ENCODE measurements around the gene CD58. TPM values are rescaled to one million over a fixed set of nuclear protein-coding genes. Genes with fewer than 3 reads are reported as not detected.
A peak's percentile ranks its signal among the peaks of the same experiment; 100 is the strongest.

The CD58 gene
- total RNA-seq, 1 donor from 2014 or later: 20.6 TPM

DNA sequence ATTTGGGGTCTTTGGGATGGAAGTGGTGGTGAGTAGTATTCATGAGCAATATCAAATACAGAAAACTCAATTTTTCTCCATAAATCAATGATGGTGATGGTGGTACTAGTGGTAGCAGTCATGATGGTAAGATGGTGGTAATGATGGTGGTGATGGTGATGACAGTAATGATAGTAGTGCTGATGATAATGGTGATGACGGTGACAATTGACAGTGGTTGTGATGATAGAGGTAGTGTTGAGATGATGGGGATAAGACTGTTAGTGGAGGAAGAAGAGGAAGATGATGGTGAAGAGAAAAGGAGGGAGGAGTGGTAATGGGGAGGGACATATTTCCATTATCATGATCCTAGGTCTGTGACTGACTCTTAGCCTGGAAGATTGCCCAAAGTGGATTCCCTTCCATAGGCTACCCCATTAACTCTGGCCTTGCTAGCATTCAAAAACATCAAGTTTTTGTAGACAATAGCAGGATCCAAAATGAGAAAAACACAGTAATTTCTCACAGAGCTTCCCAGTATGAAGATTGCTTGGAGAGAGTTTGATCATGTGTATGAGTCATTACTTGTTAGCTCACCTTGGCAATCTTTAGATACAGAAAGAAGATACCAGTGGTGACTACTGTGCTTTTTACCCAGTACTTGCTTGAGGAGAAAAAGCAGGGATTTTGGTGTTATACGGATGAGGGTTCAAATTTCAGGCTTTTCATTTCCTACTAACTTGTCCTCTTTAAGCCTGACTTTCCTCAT lies 103.8 kb downstream of the CD58 start:
- DNase-seq: no peak

DNA sequence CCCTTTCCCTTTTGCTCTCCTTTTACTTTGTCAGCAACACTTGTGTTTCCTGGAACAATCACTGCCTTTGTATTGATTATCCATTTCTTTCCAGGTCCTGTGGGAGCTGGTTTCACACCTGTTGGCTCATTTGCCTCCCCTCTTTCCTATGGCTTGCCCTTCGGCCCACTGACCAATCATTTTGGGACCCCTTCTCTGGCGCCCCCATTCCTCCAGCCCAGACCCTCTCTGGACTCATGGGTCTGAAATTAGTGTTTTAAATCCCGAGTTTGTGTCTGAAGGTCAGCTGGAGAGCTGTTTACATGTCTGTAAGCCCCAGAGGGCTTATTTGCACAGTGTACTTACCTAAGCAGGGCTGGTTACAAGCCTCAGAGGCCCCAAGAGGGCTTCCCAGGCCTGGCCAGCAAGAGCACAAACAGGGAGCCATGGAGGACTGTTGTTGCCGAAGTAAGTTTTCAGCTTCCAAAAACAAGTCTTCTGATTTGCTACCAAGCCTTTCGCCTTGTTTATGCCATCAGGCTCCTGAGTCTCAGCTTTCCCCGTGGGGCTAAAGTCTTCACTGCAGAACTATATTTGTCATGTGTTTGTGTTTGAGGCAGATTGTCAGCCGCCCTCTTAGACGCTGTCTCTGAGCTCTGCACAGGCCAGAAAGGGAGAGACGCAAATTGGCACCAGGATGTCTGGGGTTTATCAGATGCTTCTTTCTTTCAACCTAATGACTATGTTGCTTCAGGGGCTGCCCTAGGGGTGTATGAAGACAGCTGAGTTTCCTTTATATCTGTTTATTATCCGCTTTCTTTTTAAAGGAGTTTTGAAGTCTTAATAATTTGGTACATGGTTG lies 104.8 kb downstream of the CD58 start:
- DNase-seq: peak; percentile 38

- no peak for DNase-seq
Measured at GRCh38 chr1:116465477-116465844, 105.4 kb downstream of the CD58 start.

Small RNAs within 50 kb of the gene (small RNA-seq; reads per million reads assigned to genes)
- gene MIR548AC (ENCODE audit: low replicate concordance): not detected

Other genes with a start within 250 kb of the CD58 start
- 177 TPM for gene ATP1A1, start 197.8 kb downstream of the CD58 start, total RNA-seq
- gene IGSF3, start 96.7 kb upstream of the CD58 start, total RNA-seq: 46.5 TPM
- gene CD2, start 183.4 kb upstream of the CD58 start, total RNA-seq: 1.6 TPM

Measured in tongue (tissue), 3 donors.